ENCODE data around the gene CIDEA.
A peak's percentile ranks its signal among the peaks of the same experiment; 100 is the strongest.

CIDEA gene

GRCh38 chr18:12306752-12307700 lies 52.9 kb downstream of the CIDEA start:
- TF ChIP-seq GATA1 (IDR thresholded peaks at IDR 0.05; ENCODE audit: low read depth, low read length) (no peak), POLR2A (IDR thresholded peaks at IDR 0.05; ENCODE audit: low read length) (no peak)

DNA sequence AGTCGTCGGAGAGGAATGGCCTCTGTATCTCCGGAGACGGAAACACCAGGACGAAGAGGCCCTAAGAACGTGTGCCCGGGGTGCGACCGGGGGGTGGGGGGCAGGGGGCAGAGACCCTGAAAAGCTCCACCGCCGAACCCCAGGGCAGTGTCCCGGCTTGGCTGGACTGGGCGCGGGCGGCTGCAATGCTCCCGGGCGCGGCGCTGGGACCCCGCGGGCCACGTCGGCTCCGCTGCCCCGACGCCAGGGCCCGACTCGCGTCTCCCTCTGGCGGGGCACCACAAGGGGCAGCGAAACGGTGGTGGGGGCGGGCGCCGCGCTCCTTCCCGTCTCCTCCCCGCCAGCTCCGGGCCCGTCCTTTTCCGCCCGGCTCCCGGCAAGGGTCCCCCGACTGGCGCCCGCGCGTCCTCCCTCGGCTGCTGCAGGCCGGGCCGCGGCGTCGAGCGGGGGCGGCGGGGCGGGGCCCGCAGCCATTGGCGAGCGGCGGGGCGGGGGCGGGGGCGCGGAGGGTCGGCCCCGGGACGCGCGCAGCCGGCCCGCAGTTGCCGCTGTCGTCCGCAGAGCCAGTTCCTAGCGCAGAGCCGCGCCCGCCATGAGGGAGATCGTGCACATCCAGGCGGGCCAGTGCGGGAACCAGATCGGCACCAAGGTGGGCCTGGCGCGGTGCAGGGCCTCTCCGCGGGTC lies 53.7 kb downstream of the CIDEA start, which contains the start of gene TUBB6:
Gene TUBB6, plus strand, starts transcription at position 541 of the 685 bp plus-strand sequence. Its CDS starts 52 bp downstream, at position 593.
- peak; percentile 88 to 91 for DNase-seq
- TF ChIP-seq POLR2A (IDR thresholded peaks at IDR 0.05; ENCODE audit: low read length), result no peak
- no peak for TF ChIP-seq GATA1 (IDR thresholded peaks at IDR 0.05; ENCODE audit: low read depth, low read length)

More at GRCh38 chr18:12306752-12307700, 52.9 kb downstream of the CIDEA start:
- DNase-seq, result peak; percentile 81 to 83

DNA sequence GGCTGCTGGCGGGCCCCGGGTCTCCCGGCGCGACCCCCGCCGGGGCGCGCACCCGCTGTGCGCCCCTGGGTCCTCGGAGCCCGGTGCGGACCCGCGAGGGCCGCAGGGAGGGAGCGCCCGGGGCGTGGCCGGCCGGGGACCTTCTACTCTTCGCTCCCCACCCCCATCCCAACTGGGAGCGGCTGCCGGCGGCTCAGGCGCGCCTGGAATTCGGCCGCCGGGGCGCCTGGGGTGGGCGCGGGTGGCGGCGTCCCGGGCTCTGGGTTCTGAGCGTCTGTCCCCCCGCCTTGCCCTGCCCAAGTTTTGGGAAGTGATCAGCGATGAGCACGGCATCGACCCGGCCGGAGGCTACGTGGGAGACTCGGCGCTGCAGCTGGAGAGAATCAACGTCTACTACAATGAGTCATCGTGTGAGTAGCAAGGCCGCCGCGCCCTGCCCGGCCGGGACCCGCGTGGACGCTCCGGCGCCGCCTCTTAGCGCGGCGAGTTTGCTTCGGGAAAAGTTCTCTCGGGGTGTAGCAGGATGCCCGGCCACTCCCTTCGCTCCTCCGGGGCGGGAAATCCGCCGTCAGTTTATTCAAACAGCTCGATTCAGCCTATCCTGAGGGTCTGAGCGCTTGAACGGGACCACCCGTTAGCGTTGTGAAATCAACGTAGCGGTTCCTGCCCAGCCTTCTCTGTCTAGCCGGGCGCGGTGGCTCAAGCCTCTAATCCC lies 54.4 kb downstream of the CIDEA start:
- DNase-seq, result peak; percentile 89 to 93

DNA sequence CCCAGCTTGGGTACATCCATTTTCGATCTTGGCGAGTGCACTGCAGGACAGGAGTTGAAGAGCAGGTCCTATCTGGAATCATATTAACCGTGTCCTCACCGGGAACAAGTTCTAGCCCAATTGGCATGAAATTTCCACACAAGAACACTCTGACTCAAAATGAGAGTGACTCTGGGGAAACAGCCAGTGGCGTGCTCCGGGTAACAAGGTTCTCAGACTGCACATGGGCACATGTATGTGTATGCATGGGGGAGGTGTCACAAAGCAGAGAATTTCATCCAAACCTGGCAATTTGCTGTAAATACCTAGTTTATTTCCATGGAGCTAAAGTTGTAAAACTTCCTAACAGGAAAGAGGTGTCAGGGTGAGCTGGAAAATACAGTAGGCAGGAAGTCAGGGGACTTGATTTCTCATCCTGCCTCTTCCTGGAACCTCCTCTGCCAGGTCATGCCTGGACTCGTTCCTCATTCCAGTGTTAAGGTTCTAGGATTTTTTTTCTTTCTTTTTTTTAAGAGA lies 55.6 kb downstream of the CIDEA start:
- no peak for TF ChIP-seq GATA1 (IDR thresholded peaks at IDR 0.05; ENCODE audit: low read depth, low read length)
- no peak for TF ChIP-seq POLR2A (IDR thresholded peaks at IDR 0.05; ENCODE audit: low read length)
- DNase-seq, result no peak

More for the DNA sequence above, 54.4 kb downstream of the CIDEA start:
- TF ChIP-seq POLR2A (IDR thresholded peaks at IDR 0.05; ENCODE audit: low read length) (peak; percentile 75), GATA1 (IDR thresholded peaks at IDR 0.05; ENCODE audit: low read depth, low read length) (no peak)

GRCh38 chr18:12310762-12311161 lies 56.6 kb downstream of the CIDEA start:
- TF ChIP-seq GATA1 (IDR thresholded peaks at IDR 0.05; ENCODE audit: low read depth, low read length), result no peak
- TF ChIP-seq POLR2A (IDR thresholded peaks at IDR 0.05; ENCODE audit: low read length), result no peak
- no peak for DNase-seq

DNA sequence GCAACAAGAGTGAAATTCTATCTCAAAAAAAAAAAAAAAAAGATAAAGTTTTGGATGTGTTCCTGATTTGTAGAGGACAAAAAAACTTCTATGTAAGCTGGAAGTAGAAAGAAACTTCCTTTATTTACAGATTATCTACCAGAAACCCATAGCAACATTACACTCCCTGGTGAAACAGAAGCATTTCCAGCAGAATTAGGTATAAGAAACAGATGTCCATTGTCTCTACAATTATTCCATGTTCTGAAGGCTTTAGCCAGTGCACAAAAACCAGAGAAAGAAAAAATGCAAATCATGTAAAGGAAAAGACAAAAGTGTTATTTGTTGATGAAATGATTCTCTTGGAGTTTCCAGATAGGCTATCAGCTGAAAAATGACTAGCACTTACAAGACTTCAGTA lies 58.8 kb downstream of the CIDEA start:
- DNase-seq, result no peak

GRCh38 chr18:12313530-12314245 lies 59.5 kb downstream of the CIDEA start:
- TF ChIP-seq GATA1 (IDR thresholded peaks at IDR 0.05; ENCODE audit: low read depth, low read length) (no peak), POLR2A (IDR thresholded peaks at IDR 0.05; ENCODE audit: low read length) (peak; percentile 22)
- no peak for DNase-seq

More for the DNA sequence above, 58.8 kb downstream of the CIDEA start:
- TF ChIP-seq POLR2A (IDR thresholded peaks at IDR 0.05; ENCODE audit: low read length), result no peak
- TF ChIP-seq GATA1 (IDR thresholded peaks at IDR 0.05; ENCODE audit: low read depth, low read length), result no peak

GRCh38 chr18:12314591-12315305 lies 60.6 kb downstream of the CIDEA start:
- no peak for DNase-seq
- TF ChIP-seq POLR2A (IDR thresholded peaks at IDR 0.05; ENCODE audit: low read length) (no peak), GATA1 (IDR thresholded peaks at IDR 0.05; ENCODE audit: low read depth, low read length) (no peak)

GRCh38 chr18:12315490-12315889 lies 61.3 kb downstream of the CIDEA start:
- peak; percentile 85 to 88 for DNase-seq
- TF ChIP-seq POLR2A (IDR thresholded peaks at IDR 0.05; ENCODE audit: low read length), result no peak
- TF ChIP-seq GATA1 (IDR thresholded peaks at IDR 0.05; ENCODE audit: low read depth, low read length), result no peak

GRCh38 chr18:12315911-12316310 lies 61.8 kb downstream of the CIDEA start:
- TF ChIP-seq GATA1 (IDR thresholded peaks at IDR 0.05; ENCODE audit: low read depth, low read length) (no peak), POLR2A (IDR thresholded peaks at IDR 0.05; ENCODE audit: low read length) (peak; percentile 48)
- DNase-seq, result peak; percentile 93 to 95

- no peak for DNase-seq
- TF ChIP-seq POLR2A (IDR thresholded peaks at IDR 0.05; ENCODE audit: low read length) (no peak), GATA1 (IDR thresholded peaks at IDR 0.05; ENCODE audit: low read depth, low read length) (no peak)
Measured at GRCh38 chr18:12317664-12318333, 63.6 kb downstream of the CIDEA start.

DNA sequence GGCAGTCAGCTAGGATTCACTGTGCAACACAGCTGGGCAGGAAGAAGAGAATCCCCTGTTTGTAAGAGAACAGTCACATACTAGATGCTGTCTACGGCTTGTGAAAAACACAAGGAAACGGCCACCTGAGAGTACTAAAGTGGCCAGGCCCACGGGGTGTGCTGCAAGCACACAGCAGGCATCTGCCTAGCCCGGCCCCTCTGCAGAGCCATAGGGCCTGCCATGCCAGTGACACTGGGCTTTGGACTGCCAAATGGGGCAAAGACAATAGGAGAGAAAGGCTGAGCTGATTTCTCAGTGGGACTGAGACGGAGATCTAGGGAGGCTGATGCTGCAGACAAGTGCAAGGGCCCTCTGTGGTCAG lies 64.2 kb downstream of the CIDEA start:
- no peak for DNase-seq
- TF ChIP-seq GATA1 (IDR thresholded peaks at IDR 0.05; ENCODE audit: low read depth, low read length) (no peak), POLR2A (IDR thresholded peaks at IDR 0.05; ENCODE audit: low read length) (no peak)

All from erythroblast (primary cell).